Hematopoietic multipotent progenitor cell (in vitro differentiated cells): Measurements from ENCODE around the gene RAB4B. TPM values are rescaled to one million over a fixed set of nuclear protein-coding genes. Genes with fewer than 3 reads are reported as not detected.
"Not testable (repeated sequence)": the region's sequence is repeated elsewhere in the genome, so short reads cannot be mapped to it uniquely, and the experiment has no call there.

Source experiments
- DNase-seq, 3 donors: peaks; one replicate each; pipeline ENCODE4 v3.0.0-alpha.2; 2011 to 2015; ENCODE audit warnings: low read depth in 2 of 3, low spot score in 2 of 3
- total RNA-seq: library from RNA; depleted of rRNA; stranded (reverse); fragments of >200 nt; gene quantifications from one replicate; pipeline ENCODE4 v1.2.3, GENCODE V29; 2012

RAB4B gene
- total RNA-seq, 1 donor, result 28.8 TPM

- DNase-seq, result no peak
These were observed 37.2 kb downstream of the RAB4B start for GRCh38 chr19:40815223-40815622.

- DNase-seq, result peak in 2 of 3 donors; percentile 74 to 75
These were observed 40.7 kb downstream of the RAB4B start for GRCh38 chr19:40818480-40819399.

- DNase-seq, result peak in 2 of 3 donors; percentile 48 to 81
These were observed 41.6 kb downstream of the RAB4B start for GRCh38 chr19:40819479-40820234.

- no peak for DNase-seq
These were observed 44.1 kb downstream of the RAB4B start for GRCh38 chr19:40822161-40822560.

GRCh38 chr19:40822704-40823553 lies 44.9 kb downstream of the RAB4B start:
- DNase-seq, result peak in 2 of 3 donors; percentile 53 to 62

GRCh38 chr19:40824916-40825315 lies 46.9 kb downstream of the RAB4B start:
- DNase-seq, result not testable (repeated sequence)

- not testable (repeated sequence) for DNase-seq
These were observed 47.5 kb downstream of the RAB4B start for GRCh38 chr19:40825460-40826095.

- not testable (repeated sequence) for DNase-seq
These were observed 48.3 kb downstream of the RAB4B start for GRCh38 chr19:40826312-40826698.

GRCh38 chr19:40826699-40827385 lies 48.8 kb downstream of the RAB4B start:
- peak in 2 of 3 donors; percentile 70 to 89 for DNase-seq

GRCh38 chr19:40827386-40828247 lies 49.6 kb downstream of the RAB4B start:
- no peak for DNase-seq

- DNase-seq, result no peak
These were observed 51.2 kb downstream of the RAB4B start for GRCh38 chr19:40829205-40829604.

- not testable (repeated sequence) for DNase-seq
These were observed 52.7 kb downstream of the RAB4B start for GRCh38 chr19:40830741-40831140.

- no peak for DNase-seq
These were observed 53.7 kb downstream of the RAB4B start for GRCh38 chr19:40831502-40832430.

- not testable (repeated sequence) for DNase-seq
These were observed 54.4 kb downstream of the RAB4B start for GRCh38 chr19:40832431-40832790.

GRCh38 chr19:40833728-40834533 lies 55.9 kb downstream of the RAB4B start:
- DNase-seq, result not testable (repeated sequence)

- DNase-seq, result no peak
These were observed 58.8 kb downstream of the RAB4B start for GRCh38 chr19:40836754-40837429.
